Loucy (cell line): ENCODE results near the gene SIGLEC12.

Experiments
- H2AFZ ChIP-seq: fragments of 200-600 bp; sonication (generic); 2 replicates; pipeline ENCODE4 v1.6.0; 2016; ENCODE audit warnings: antibody characterized with exemption, mild to moderate bottlenecking, low read length, moderate library complexity
- H3F3A ChIP-seq: fragments of 200-600 bp; 2 replicates; pipeline ENCODE4 v1.6.0; 2016; ENCODE audit warnings: antibody characterized with exemption, low read depth, mild to moderate bottlenecking
- H3K27me3 ChIP-seq: fragments of 200-600 bp; sonication (generic); 2 replicates; pipeline ENCODE4 v1.6.1; 2014; ENCODE audit warnings: low read length, mild to moderate bottlenecking; ENCODE audit not compliant: insufficient read depth, poor library complexity, severe bottlenecking
- H3K36me3 ChIP-seq: fragments of 200-600 bp; sonication (generic); 2 replicates; pipeline ENCODE4 v1.6.1; 2016; ENCODE audit warnings: low read length; ENCODE audit not compliant: insufficient read depth
- H3K4me1 ChIP-seq: fragments of 200-600 bp; sonication (generic); 2 replicates; pipeline ENCODE4 v1.5.1; 2014; ENCODE audit warnings: low read length, mild to moderate bottlenecking; ENCODE audit not compliant: insufficient read depth, poor library complexity, severe bottlenecking
- H3K4me2 ChIP-seq: fragments of 200-600 bp; sonication (generic); 2 replicates; pipeline ENCODE4 v1.6.0; 2014; ENCODE audit warnings: antibody characterized with exemption, low read length, low read depth, mild to moderate bottlenecking; ENCODE audit not compliant: poor library complexity, severe bottlenecking
- H3K4me3 ChIP-seq: fragments of 200-600 bp; sonication (generic); 2 replicates; pipeline ENCODE4 v1.5.1; 2014; ENCODE audit warnings: low read length, mild to moderate bottlenecking, mixed read lengths; ENCODE audit not compliant: poor library complexity, severe bottlenecking
- H3K79me2 ChIP-seq: fragments of 200-600 bp; sonication (generic); 2 replicates; pipeline ENCODE4 v1.6.1; 2014; ENCODE audit warnings: low read length; ENCODE audit not compliant: insufficient read depth
- H3K9ac ChIP-seq: fragments of 200-600 bp; sonication (generic); 2 replicates; pipeline ENCODE4 v1.6.0; 2014; ENCODE audit warnings: mild to moderate bottlenecking, low read depth, low read length, moderate library complexity; ENCODE audit not compliant: poor library complexity, severe bottlenecking
- H3K9me2 ChIP-seq: fragments of 200-600 bp; sonication (generic); replicated peaks from 2 replicates; pipeline ENCODE4 v1.6.1; 2016; ENCODE audit warnings: low read depth, low read length, mixed read lengths
- H3K9me3 ChIP-seq: fragments of 200-600 bp; sonication (generic); 2 replicates; pipeline ENCODE4 v1.6.1; 2014; ENCODE audit warnings: mild to moderate bottlenecking, antibody characterized with exemption, low read length, low read depth; ENCODE audit not compliant: insufficient read depth
- H4K20me1 ChIP-seq: fragments of 200-600 bp; sonication (generic); 2 replicates; pipeline ENCODE4 v1.6.0; 2014; ENCODE audit warnings: antibody characterized with exemption, low read length, mild to moderate bottlenecking; ENCODE audit not compliant: insufficient read depth, poor library complexity, severe bottlenecking
- CTCF ChIP-seq: fragments of 200-600 bp; sonication (generic); conservative IDR thresholded peaks from 2 replicates; pipeline ENCODE4 v1.5.1; 2014; ENCODE audit warnings: mild to moderate bottlenecking, antibody characterized with exemption, low read length
- EZH2phosphoT487 ChIP-seq: fragments of 200-600 bp; IDR thresholded peaks from 2 replicates; pipeline ENCODE4 v1.6.1; 2018; ENCODE audit warnings: antibody characterized with exemption, mild to moderate bottlenecking, moderate library complexity, borderline replicate concordance

Gene SIGLEC12

DNA sequence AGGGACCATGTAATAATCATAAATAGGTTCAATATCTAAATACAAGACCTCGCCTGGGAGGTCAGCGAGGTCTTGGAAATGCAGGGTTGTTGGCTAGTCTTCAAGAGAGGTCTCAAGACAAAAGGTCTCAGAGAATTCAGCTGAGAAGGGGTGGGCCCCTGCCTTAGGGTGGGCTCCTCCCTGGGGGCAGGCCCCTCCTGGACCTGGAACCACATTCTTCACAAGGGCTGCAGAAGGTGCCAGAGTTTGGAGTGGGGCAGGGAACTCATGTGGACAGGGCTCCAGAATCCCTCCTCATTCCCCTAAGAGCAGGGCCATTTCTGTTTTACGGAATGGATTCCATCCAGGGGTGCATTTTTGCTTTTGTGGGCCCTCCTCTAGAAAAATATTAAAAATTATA lies 13.1 kb downstream of the SIGLEC12 start:
- H3K4me1 ChIP-seq, result no peaks in the 10 kb centered on the region

DNA sequence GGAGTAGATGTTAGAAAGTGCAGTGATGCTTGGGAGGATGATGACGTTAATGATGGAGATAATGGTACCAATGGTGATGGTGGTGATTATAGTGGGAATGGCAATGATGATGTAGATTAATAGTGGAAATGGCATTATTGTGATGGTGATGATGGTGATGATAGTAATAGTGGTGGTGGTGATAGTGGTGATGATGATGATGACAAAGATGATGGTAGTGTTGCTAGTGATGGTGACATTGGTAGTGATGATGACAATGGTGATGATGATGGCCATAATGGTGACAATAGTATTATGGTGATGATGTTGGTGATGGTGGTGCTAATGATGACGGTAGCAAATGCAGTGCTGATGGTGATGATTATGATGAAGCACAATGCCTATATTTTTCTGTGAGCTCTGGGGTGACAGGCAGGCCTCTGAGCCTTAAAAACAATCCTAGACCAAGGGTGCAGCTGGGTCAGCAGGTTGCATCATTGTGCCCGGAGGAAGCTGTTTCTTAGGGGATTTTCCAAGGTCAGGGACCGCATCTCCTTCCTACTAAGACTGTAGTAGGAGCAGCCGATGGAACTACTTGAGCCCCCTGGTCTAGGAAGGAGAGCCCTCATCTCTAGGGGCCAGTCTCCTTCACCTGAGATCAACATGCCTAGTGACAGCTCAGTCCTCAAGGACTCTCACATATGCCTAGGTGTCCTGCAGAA lies 15.5 kb downstream of the SIGLEC12 start:
- Histone ChIP-seq H2AFZ (no peak overlapping the region), H3K79me2 (no peaks in the 10 kb centered on the region), H3K4me1 (no peaks in the 10 kb centered on the region), H3K27me3 (no peaks in the 10 kb centered on the region), H3K4me2 (no peak overlapping the region), H3K9ac (no peak overlapping the region), H3K9me3 (no peaks in the 10 kb centered on the region), H4K20me1 (no peaks in the 10 kb centered on the region), H3F3A (no peaks in the 10 kb centered on the region), H3K36me3 (no peaks in the 10 kb centered on the region), H3K4me3 (no peak overlapping the region), H3K9me2 (no peaks in the 10 kb centered on the region)
- no peak for TF ChIP-seq CTCF
- TF ChIP-seq EZH2phosphoT487, result no peak

More for the DNA sequence above, 13.1 kb downstream of the SIGLEC12 start:
- no peaks in the 10 kb centered on the region for H3K9me2 ChIP-seq
- no peak overlapping the region for H3K4me3 ChIP-seq
- H3K79me2 ChIP-seq, result no peaks in the 10 kb centered on the region
- no peak overlapping the region for H3K9ac ChIP-seq
- no peak overlapping the region for H2AFZ ChIP-seq
- H3F3A ChIP-seq, result no peaks in the 10 kb centered on the region
- no peaks in the 10 kb centered on the region for H3K9me3 ChIP-seq
- no peaks in the 10 kb centered on the region for H3K27me3 ChIP-seq
- no peaks in the 10 kb centered on the region for H4K20me1 ChIP-seq
- TF ChIP-seq CTCF (no peak), EZH2phosphoT487 (no peak)
- H3K36me3 ChIP-seq, result no peaks in the 10 kb centered on the region
- no peak overlapping the region for H3K4me2 ChIP-seq

- no peaks in the 10 kb centered on the region for H3F3A ChIP-seq
- no peak overlapping the region for H2AFZ ChIP-seq
- H3K4me3 ChIP-seq, result no peak overlapping the region
- no peaks in the 10 kb centered on the region for H4K20me1 ChIP-seq
- H3K9me3 ChIP-seq, result no peaks in the 10 kb centered on the region
- H3K4me2 ChIP-seq, result no peak overlapping the region
- H3K79me2 ChIP-seq, result no peaks in the 10 kb centered on the region
- TF ChIP-seq EZH2phosphoT487, result no peak
- no peak for TF ChIP-seq CTCF
- no peaks in the 10 kb centered on the region for H3K27me3 ChIP-seq
- no peaks in the 10 kb centered on the region for H3K4me1 ChIP-seq
- no peaks in the 10 kb centered on the region for H3K36me3 ChIP-seq
- no peaks in the 10 kb centered on the region for H3K9me2 ChIP-seq
- no peak overlapping the region for H3K9ac ChIP-seq
Observed at GRCh38 chr19:51480590-51480989, 21.0 kb downstream of the SIGLEC12 start.
